ENCODE measurements around the gene TLE2.

DNA sequence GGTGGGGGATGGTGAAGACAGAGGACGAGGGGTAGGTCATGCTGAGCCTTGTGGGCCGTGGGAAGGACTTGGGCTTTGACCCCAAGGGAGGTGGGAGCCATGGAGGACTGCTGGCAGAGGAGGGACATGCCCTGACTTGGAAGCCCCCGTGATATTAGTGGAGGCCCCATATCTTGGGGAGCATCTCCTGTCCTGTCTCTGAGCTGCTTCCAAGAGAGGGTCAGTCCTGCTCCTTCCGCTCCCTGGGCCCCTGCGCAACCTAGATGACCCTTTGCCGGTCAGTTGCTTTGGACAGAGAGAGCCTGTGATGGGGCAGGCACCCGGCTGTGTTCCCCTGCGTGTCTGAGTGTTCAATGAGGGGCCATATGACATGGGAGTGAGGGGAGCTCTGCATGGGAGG lies 46.5 kb downstream of the TLE2 start:
- TF ChIP-seq, protein P1, sequence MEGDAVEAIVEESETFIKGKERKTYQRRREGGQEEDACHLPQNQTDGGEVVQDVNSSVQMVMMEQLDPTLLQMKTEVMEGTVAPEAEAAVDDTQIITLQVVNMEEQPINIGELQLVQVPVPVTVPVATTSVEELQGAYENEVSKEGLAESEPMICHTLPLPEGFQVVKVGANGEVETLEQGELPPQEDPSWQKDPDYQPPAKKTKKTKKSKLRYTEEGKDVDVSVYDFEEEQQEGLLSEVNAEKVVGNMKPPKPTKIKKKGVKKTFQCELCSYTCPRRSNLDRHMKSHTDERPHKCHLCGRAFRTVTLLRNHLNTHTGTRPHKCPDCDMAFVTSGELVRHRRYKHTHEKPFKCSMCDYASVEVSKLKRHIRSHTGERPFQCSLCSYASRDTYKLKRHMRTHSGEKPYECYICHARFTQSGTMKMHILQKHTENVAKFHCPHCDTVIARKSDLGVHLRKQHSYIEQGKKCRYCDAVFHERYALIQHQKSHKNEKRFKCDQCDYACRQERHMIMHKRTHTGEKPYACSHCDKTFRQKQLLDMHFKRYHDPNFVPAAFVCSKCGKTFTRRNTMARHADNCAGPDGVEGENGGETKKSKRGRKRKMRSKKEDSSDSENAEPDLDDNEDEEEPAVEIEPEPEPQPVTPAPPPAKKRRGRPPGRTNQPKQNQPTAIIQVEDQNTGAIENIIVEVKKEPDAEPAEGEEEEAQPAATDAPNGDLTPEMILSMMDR (IDR thresholded peaks at IDR 0.05 in 2 of 3, conservative IDR thresholded peaks at IDR 0.05 in 1 of 3; ENCODE audit: borderline replicate concordance in 1 of 3, insufficient read depth in 1 of 3, low read depth in 2 of 3, low read length in 2 of 3) = no peak
- TF ChIP-seq, protein P2, sequence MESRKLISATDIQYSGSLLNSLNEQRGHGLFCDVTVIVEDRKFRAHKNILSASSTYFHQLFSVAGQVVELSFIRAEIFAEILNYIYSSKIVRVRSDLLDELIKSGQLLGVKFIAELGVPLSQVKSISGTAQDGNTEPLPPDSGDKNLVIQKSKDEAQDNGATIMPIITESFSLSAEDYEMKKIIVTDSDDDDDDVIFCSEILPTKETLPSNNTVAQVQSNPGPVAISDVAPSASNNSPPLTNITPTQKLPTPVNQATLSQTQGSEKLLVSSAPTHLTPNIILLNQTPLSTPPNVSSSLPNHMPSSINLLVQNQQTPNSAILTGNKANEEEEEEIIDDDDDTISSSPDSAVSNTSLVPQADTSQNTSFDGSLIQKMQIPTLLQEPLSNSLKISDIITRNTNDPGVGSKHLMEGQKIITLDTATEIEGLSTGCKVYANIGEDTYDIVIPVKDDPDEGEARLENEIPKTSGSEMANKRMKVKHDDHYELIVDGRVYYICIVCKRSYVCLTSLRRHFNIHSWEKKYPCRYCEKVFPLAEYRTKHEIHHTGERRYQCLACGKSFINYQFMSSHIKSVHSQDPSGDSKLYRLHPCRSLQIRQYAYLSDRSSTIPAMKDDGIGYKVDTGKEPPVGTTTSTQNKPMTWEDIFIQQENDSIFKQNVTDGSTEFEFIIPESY (IDR thresholded peaks at IDR 0.05; ENCODE audit: extremely low read depth, insufficient replicate concordance, low read length) = no peak
- TF ChIP-seq POLR2A (IDR thresholded peaks at IDR 0.05; ENCODE audit: borderline replicate concordance, extremely low read depth, insufficient read depth, insufficient read length) = no peak
- no peak for TF ChIP-seq CEBPB (IDR thresholded peaks at IDR 0.05; ENCODE audit: low read depth)
- TF ChIP-seq EZH2phosphoT487 (IDR thresholded peaks at IDR 0.05; ENCODE audit: borderline replicate concordance) = no peak
- TF ChIP-seq SRF (IDR thresholded peaks at IDR 0.05; ENCODE audit: low read depth) = no peak
- TF ChIP-seq, protein P3, sequence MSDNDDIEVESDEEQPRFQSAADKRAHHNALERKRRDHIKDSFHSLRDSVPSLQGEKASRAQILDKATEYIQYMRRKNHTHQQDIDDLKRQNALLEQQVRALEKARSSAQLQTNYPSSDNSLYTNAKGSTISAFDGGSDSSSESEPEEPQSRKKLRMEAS (IDR thresholded peaks at IDR 0.05) = no peak
- TF ChIP-seq, protein P4, sequence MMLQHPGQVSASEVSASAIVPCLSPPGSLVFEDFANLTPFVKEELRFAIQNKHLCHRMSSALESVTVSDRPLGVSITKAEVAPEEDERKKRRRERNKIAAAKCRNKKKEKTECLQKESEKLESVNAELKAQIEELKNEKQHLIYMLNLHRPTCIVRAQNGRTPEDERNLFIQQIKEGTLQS (IDR thresholded peaks at IDR 0.05) = no peak
- no peak for TF ChIP-seq POLR2AphosphoS5 (IDR thresholded peaks at IDR 0.05; ENCODE audit: low read depth, low read length)
- no peak for TF ChIP-seq RAD21 (IDR thresholded peaks at IDR 0.05; ENCODE audit: low read depth)
- no peak for TF ChIP-seq FOSL1 (IDR thresholded peaks at IDR 0.05; ENCODE audit: low read depth)
- no peak for TF ChIP-seq EZH2 (IDR thresholded peaks at IDR 0.05)
- TF ChIP-seq EGR1 (IDR thresholded peaks at IDR 0.05; ENCODE audit: low read depth) = no peak

Measured in HCT116 (cell line).